Jurkat, Clone E6-1 (cell line): Measurements from ENCODE around the gene PITPNM3.

ENCODE experiments used
- DNase-seq: peaks from one replicate; pipeline ENCODE4 v3.0.0-alpha.2; 2011; ENCODE audit warnings: low read depth, low spot score
- H3K4me3 ChIP-seq: 2 replicates; pipeline ENCODE4 v1.5.1; 2011; ENCODE audit warnings: mild to moderate bottlenecking, low read length, control low read depth, moderate library complexity

PITPNM3 gene

DNA sequence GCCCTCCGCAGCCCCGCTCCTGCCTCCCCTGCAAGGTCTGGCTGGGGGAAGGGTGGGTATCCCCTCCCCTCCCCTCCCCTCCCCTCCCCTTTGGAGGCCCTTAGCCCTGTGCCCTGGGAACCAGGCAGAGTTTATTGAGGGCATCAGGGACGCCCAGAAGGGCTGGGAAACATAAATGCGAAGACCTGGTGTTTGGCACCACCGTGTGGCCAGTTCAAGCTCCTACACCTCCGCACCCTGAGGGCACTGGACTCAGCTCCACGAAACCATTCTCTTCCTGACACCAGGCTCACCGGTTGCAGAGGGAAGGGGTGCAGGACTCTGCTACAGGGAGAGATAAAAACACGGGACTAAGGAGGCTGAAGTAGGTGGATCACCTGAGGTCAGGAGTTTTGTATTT, 120.4 kb downstream of the PITPNM3 start:
- H3K4me3 ChIP-seq, result no peak overlapping the region
- peak; percentile 46 for DNase-seq

DNA sequence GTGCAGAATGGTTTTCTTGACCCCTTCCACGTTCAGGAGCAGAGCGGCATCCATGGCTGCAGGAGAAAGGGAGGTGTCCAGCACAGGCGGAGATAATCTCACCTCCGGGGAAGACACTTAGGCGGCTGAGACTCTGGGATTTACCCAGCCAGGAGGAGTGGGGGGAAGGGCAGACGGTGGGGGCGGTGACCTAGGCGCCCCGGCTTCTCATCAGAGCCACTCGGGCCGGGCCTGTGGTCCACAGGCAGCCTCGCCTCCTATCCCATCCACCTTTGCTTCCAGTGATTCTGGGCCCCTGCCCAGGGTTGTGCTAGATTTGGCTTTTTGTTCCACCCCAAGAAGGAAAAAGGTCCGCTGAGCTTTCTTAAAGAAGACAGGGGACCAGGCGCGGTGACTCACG, 121.3 kb downstream of the PITPNM3 start, which contains the start of gene AIPL1:
AIPL1 (minus strand) TSS at position 71 of the 400 bp plus-strand sequence; CDS start at position 54, 17 bp downstream.
- DNase-seq, result no peak
- H3K4me3 ChIP-seq, result no peak within 1 kb of the TSS

DNA sequence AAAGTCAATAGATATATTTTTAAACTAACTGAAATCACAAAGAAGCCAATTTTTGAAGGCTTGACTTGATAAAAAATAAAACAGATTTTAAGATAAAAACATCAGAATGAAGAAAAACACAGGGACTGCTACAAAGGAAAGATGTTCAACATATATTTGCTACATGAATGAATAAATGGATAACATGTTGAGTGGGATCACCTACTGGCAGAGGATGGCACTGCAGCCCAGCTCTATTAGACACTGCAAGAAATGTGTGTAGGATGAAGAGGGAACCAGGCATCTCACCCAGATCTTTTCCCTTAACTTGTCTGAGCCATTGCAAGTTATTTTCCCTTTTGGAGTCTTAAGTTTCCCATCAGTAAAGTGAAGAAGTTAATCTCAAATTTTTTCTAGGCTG, 125.6 kb downstream of the PITPNM3 start:
- no peak for DNase-seq
- H3K4me3 ChIP-seq, result no peak overlapping the region

GRCh38 chr17:6429266-6429665, 127.1 kb downstream of the PITPNM3 start:
- no peak for DNase-seq
- H3K4me3 ChIP-seq, result no peak overlapping the region

DNA sequence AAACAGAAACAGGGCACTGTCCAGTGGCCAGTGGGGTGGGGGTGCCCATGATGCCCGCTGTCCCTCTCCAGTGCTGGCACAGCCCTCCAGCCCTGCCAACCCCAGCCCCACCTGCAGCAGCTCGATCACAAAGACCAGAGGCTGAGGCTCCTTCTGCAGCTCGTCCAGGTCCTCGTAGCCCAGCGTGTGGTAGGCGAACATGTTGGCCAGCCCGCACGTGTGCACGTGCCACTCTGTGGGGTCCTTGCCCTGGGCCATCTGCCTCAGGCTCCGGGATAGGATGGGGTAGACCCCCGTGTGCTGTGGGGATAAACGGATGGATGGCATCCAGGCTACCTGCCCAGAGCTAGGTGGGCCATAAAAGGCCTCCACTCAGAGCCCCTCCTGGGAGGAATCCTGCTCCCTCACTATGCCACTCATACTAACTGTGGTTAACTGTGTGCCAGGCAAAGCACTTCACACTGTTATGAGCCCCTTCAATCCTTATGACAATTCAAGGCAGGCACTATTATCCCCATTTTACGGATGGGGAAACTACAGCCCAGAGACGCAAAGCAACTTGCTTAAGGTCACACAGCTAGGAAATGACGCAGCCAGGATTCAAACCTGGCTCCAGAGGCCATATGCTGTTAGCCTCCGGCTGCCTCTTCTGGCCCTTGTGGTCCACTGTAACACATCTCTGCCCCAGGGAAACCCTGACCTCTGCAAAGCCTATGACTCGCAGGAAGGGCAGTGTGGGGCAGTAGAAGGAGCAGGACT, 128.0 kb downstream of the PITPNM3 start:
- DNase-seq, result no peak
- no peak overlapping the region for H3K4me3 ChIP-seq

- no peak overlapping the region for H3K4me3 ChIP-seq
These were observed 129.0 kb downstream of the PITPNM3 start for GRCh38 chr17:6427279-6427781.

GRCh38 chr17:6426356-6427101, 129.8 kb downstream of the PITPNM3 start:
- DNase-seq, result no peak
- no peak overlapping the region for H3K4me3 ChIP-seq

More at GRCh38 chr17:6427279-6427781, 129.0 kb downstream of the PITPNM3 start:
- DNase-seq, result peak; percentile 84

DNA sequence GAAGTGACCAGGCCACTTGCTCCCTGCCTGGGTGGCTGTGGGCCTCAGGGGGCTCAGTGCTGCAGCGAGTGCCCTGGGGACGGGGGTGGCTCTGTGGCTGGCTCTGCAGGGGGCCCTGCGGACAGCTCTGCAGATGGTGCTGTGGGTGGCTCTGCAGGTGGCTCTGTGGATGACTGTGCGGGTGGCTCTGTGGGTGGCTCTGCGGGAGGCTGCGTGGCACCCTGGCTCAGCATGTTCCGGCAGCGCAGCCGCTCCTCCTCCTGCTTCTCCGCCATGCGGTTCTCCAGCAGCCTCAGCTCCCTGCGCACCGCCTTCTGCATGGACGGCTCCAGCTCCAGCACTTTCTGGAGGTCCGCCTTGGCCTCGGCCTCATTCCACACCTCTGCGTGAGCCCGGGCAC, 130.9 kb downstream of the PITPNM3 start:
- H3K4me3 ChIP-seq, result no peak overlapping the region
- no peak for DNase-seq

GRCh38 chr17:6423931-6424330, 132.4 kb downstream of the PITPNM3 start:
- H3K4me3 ChIP-seq, result no peak overlapping the region
- DNase-seq, result no peak

GRCh38 chr17:6422654-6423241, 133.6 kb downstream of the PITPNM3 start:
- DNase-seq, result no peak
- no peak overlapping the region for H3K4me3 ChIP-seq

DNA sequence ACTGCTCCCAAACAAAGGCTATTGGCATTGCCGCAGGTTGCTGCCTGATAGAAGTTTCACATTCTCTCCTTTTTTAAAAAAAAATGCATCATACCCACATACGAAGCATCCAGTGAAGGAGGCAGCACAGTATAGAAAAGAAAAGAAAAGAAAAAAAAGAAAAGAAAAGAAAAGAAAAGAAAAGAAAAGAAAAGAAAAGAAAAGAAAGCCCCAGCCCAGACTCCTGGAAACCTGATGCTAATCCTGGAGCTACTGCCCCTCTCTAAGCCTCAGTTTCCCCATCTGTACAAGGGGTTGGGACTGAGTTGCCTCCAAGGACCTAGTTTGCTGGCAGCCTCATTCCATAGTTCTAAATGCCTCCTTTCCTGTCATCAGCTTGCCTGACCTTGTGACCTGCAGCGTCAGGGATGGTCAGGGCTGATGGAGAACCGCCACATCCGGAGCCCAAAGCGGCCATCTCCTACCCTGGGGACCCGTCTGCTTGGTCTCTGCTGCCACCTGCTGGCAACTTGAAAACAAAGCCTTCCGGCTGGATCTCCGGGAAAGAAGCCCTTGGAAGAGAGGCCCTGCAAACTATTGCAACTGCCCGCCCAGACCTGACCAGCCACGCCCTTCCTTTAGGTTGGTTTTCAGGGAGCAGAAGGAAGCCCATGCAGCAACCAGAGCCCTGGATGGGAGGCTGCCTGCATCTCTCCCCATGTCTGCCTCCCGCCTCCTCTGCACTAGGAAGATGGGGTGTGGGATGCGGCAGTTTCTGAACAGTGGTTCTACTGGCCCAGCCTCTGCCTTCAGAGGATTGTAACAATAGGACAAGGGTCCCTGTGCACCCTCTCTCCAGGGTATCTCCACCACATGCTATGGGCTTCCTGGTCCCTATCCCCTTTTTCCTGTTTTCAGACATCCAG, 134.4 kb downstream of the PITPNM3 start:
- no peak overlapping the region for H3K4me3 ChIP-seq
- peak; percentile 35 for DNase-seq

DNA sequence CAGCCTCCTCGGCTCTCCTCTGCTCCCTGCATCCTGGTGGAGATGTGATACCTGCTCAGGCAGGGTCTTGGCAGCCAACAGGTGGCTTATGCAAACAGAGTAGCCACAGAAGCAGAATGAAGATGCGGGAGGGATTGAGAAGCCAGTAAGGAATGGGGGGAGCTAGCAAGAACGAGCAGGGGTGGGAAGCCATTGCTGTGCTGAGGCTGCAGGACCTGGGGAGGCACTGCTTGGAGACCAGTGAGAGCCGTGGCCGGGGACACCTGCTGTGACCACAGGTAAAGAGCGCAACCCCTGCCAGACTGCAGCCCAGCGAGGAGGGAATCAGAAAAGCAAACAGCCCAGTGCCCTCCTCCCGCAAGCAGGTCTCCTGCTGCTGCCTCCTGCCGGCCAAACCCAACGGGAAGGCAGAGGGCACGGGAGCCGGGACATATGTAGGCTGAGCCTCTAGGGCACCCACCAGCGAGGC, 136.1 kb downstream of the PITPNM3 start:
- H3K4me3 ChIP-seq, result no peak overlapping the region
- DNase-seq, result no peak

DNA sequence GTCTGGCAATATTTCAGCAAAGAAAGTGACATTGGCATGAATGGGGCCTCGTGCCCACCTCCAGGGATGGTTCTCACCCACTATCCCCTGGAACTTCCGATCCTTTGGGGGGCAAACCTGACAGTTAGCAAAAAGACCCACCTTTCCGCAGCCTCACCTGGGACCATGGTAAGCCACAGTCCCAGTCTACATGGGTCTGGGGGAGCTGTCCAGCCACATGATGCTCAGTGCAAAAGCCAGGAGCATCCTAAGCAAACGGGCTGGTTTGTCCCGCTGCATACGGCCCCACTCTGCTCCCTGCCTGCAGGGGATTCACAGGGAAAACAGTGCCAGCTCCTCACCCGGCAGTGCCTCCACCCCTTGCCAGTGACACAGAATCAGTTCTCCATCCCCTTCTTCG, 140.7 kb downstream of the PITPNM3 start:
- H3K4me3 ChIP-seq, result no peak overlapping the region
- DNase-seq, result no peak

GRCh38 chr17:6413065-6413464, 143.3 kb downstream of the PITPNM3 start:
- peak; percentile 37 for DNase-seq
- no peak overlapping the region for H3K4me3 ChIP-seq

- DNase-seq, result no peak
- no peak overlapping the region for H3K4me3 ChIP-seq
These were observed 147.6 kb downstream of the PITPNM3 start for GRCh38 chr17:6408735-6409134.

DNA sequence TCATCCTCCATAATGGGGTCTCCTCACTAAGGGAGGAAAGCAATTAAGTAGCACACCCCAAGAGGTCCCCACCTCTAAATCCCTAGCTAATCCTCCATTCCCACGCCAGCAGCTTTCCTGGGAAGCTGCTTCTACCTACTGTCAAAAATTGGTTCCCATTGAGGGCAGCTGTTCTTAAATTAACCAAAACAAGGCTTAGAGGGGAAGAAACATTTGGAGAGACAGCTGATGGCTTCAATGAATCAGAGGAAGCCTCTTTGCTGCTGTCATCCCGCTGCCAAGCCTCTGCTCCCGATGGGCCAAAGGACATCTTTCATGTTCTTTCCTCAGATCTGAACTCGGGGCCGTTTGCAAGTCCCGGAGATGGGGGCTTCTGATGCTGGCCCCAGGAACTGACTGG, 148.1 kb downstream of the PITPNM3 start:
- no peak overlapping the region for H3K4me3 ChIP-seq
- no peak for DNase-seq

- no peak overlapping the region for H3K4me3 ChIP-seq
- DNase-seq, result no peak
These were observed 154.1 kb downstream of the PITPNM3 start for GRCh38 chr17:6402258-6402657.
